Measurements from ENCODE around the gene KREMEN2.
"Not testable (repeated sequence)": the region's sequence is repeated elsewhere in the genome, so short reads cannot be mapped to it uniquely, and the experiment has no call there.

DNA sequence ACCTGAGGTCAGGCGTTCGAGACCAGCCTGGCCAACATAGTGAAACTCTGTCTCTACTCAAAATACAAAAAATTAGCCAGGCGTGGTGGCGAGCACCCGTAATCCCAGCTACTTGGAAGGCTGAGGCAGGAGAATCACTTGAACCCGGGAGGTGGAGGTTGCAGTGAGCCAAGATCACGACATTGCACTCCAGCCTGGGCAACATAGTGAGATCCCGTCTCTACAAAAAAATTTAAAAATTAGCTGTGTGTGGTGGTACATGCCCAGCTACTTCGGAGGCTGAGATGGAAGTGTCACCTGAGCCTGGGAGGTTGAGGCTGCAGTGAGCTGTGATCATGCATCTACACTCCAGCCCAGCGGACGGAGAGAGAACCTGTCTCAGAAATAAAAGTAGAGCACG, 20.4 kb upstream of the KREMEN2 start:
- TF ChIP-seq, protein P1, sequence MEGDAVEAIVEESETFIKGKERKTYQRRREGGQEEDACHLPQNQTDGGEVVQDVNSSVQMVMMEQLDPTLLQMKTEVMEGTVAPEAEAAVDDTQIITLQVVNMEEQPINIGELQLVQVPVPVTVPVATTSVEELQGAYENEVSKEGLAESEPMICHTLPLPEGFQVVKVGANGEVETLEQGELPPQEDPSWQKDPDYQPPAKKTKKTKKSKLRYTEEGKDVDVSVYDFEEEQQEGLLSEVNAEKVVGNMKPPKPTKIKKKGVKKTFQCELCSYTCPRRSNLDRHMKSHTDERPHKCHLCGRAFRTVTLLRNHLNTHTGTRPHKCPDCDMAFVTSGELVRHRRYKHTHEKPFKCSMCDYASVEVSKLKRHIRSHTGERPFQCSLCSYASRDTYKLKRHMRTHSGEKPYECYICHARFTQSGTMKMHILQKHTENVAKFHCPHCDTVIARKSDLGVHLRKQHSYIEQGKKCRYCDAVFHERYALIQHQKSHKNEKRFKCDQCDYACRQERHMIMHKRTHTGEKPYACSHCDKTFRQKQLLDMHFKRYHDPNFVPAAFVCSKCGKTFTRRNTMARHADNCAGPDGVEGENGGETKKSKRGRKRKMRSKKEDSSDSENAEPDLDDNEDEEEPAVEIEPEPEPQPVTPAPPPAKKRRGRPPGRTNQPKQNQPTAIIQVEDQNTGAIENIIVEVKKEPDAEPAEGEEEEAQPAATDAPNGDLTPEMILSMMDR (IDR thresholded peaks at IDR 0.05; ENCODE audit: low read depth, low read length, missing input control) = not testable (repeated sequence)
- not testable (repeated sequence) for TF ChIP-seq RAD21 (IDR thresholded peaks at IDR 0.05); JUND (IDR thresholded peaks at IDR 0.05); NR2F2 (IDR thresholded peaks at IDR 0.05); GABPA (IDR thresholded peaks at IDR 0.05 in 1 of 2, conservative IDR thresholded peaks at IDR 0.05 in 1 of 2); FOXA1 (IDR thresholded peaks at IDR 0.05); TAF1 (conservative IDR thresholded peaks at IDR 0.05); YY1 (IDR thresholded peaks at IDR 0.05); SP1 (IDR thresholded peaks at IDR 0.05)
- TF ChIP-seq, protein P2, sequence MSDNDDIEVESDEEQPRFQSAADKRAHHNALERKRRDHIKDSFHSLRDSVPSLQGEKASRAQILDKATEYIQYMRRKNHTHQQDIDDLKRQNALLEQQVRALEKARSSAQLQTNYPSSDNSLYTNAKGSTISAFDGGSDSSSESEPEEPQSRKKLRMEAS (IDR thresholded peaks at IDR 0.05) = not testable (repeated sequence)
- TF ChIP-seq, protein P3, sequence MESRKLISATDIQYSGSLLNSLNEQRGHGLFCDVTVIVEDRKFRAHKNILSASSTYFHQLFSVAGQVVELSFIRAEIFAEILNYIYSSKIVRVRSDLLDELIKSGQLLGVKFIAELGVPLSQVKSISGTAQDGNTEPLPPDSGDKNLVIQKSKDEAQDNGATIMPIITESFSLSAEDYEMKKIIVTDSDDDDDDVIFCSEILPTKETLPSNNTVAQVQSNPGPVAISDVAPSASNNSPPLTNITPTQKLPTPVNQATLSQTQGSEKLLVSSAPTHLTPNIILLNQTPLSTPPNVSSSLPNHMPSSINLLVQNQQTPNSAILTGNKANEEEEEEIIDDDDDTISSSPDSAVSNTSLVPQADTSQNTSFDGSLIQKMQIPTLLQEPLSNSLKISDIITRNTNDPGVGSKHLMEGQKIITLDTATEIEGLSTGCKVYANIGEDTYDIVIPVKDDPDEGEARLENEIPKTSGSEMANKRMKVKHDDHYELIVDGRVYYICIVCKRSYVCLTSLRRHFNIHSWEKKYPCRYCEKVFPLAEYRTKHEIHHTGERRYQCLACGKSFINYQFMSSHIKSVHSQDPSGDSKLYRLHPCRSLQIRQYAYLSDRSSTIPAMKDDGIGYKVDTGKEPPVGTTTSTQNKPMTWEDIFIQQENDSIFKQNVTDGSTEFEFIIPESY (IDR thresholded peaks at IDR 0.05) = not testable (repeated sequence)
- TF ChIP-seq, protein P4, sequence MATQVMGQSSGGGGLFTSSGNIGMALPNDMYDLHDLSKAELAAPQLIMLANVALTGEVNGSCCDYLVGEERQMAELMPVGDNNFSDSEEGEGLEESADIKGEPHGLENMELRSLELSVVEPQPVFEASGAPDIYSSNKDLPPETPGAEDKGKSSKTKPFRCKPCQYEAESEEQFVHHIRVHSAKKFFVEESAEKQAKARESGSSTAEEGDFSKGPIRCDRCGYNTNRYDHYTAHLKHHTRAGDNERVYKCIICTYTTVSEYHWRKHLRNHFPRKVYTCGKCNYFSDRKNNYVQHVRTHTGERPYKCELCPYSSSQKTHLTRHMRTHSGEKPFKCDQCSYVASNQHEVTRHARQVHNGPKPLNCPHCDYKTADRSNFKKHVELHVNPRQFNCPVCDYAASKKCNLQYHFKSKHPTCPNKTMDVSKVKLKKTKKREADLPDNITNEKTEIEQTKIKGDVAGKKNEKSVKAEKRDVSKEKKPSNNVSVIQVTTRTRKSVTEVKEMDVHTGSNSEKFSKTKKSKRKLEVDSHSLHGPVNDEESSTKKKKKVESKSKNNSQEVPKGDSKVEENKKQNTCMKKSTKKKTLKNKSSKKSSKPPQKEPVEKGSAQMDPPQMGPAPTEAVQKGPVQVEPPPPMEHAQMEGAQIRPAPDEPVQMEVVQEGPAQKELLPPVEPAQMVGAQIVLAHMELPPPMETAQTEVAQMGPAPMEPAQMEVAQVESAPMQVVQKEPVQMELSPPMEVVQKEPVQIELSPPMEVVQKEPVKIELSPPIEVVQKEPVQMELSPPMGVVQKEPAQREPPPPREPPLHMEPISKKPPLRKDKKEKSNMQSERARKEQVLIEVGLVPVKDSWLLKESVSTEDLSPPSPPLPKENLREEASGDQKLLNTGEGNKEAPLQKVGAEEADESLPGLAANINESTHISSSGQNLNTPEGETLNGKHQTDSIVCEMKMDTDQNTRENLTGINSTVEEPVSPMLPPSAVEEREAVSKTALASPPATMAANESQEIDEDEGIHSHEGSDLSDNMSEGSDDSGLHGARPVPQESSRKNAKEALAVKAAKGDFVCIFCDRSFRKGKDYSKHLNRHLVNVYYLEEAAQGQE (IDR thresholded peaks at IDR 0.05) = not testable (repeated sequence)
